ENCODE data around the gene PRKCH. TPM values are rescaled to one million over a fixed set of nuclear protein-coding genes. Genes with fewer than 3 reads are reported as not detected.

Gene PRKCH
- total RNA-seq, 3 donors from 2014 or later (not counting 1 experiment from before 2014, with no cell fraction given): 610 to 756 (median 618) TPM

GRCh38 chr14:61566537-61567225 is 245.3 kb downstream of the PRKCH start:
- Histone ChIP-seq H3K4me3 (ENCODE audit: low read length) (no peak overlapping the region), H3K27ac (ENCODE audit: low read length) (no peak overlapping the region), H3K4me1 (ENCODE audit: control insufficient read depth, insufficient read depth, low read length) (peaks cover 28% of the 10 kb centered on the region), H3K9me3 (ENCODE audit: control insufficient read depth, insufficient read depth, low read length) (no peaks in the 10 kb centered on the region), H3K36me3 (ENCODE audit: control insufficient read depth, insufficient read depth, low read length) (no peaks in the 10 kb centered on the region), H3K27me3 (ENCODE audit: control insufficient read depth, insufficient read depth, low read length) (peaks cover 3% of the 10 kb centered on the region)
- Mint-ChIP-seq H3K4me1 (peaks cover 33 to 40% of the 10 kb centered on the region in 2 donors), H3K4me3 (no peak overlapping the region), H3K9me3 (no peaks in the 10 kb centered on the region), H3K27ac (no peak overlapping the region), H3K36me3 (no peaks in the 10 kb centered on the region), H3K27me3 (ENCODE audit: low read depth in 2 of 2) (peaks cover 21 to 27% of the 10 kb centered on the region in 2 donors)
- intact Hi-C loops (cut with micrococcal nuclease): no loop called here
- WGBS (ENCODE audit: insufficient coverage): 100% methylated on average over 2 of the region's 2 CpGs
- TF ChIP-seq CTCF (IDR thresholded peaks at IDR 0.05): no peak
- ATAC-seq (no peak), DNase-seq (no peak)

GRCh38 chr14:61567838-61568571 is 246.6 kb downstream of the PRKCH start:
- H3K4me1 Mint-ChIP-seq: peaks cover 28 to 34% of the 10 kb centered on the region in 2 donors
- intact Hi-C loops (cut with micrococcal nuclease): no loop called here
- no peak for TF ChIP-seq CTCF (IDR thresholded peaks at IDR 0.05)
- peak overlapping the region in 1 of 2 donors; percentile 31 for H3K27ac Mint-ChIP-seq
- Histone ChIP-seq H3K27me3 (ENCODE audit: control insufficient read depth, insufficient read depth, low read length) (peaks cover 3% of the 10 kb centered on the region), H3K27ac (ENCODE audit: low read length) (peak overlapping the region; percentile 33), H3K9me3 (ENCODE audit: control insufficient read depth, insufficient read depth, low read length) (no peaks in the 10 kb centered on the region), H3K4me1 (ENCODE audit: control insufficient read depth, insufficient read depth, low read length) (peaks cover 23% of the 10 kb centered on the region), H3K4me3 (ENCODE audit: low read length) (peak overlapping the region; percentile 9), H3K36me3 (ENCODE audit: control insufficient read depth, insufficient read depth, low read length) (no peaks in the 10 kb centered on the region)
- no peak for DNase-seq
- peak overlapping the region; percentile 74 for H3K4me3 Mint-ChIP-seq
- H3K27me3 Mint-ChIP-seq (ENCODE audit: low read depth in 2 of 2): peaks cover 29 to 31% of the 10 kb centered on the region in 2 donors
- no peaks in the 10 kb centered on the region for H3K36me3 Mint-ChIP-seq
- no peak for ATAC-seq
- no peaks in the 10 kb centered on the region for H3K9me3 Mint-ChIP-seq
- 45% methylated on average over 13 of the region's 13 CpGs for WGBS (ENCODE audit: insufficient coverage)

- Mint-ChIP-seq H3K4me3 (peak overlapping the region; percentile 74), H3K4me1 (peaks cover 26 to 29% of the 10 kb centered on the region in 2 donors), H3K27ac (peak overlapping the region in 1 of 2 donors; percentile 31), H3K27me3 (ENCODE audit: low read depth in 2 of 2) (peaks cover 29 to 31% of the 10 kb centered on the region in 2 donors), H3K36me3 (no peaks in the 10 kb centered on the region), H3K9me3 (no peaks in the 10 kb centered on the region)
- no peak for TF ChIP-seq CTCF (IDR thresholded peaks at IDR 0.05)
- ATAC-seq (peak; percentile 74 to 76 (median 75)), DNase-seq (peak; percentile 28 to 73)
- peaks cover 23% of the 10 kb centered on the region for H3K4me1 ChIP-seq (ENCODE audit: control insufficient read depth, insufficient read depth, low read length)
- H3K9me3 ChIP-seq (ENCODE audit: control insufficient read depth, insufficient read depth, low read length): no peaks in the 10 kb centered on the region
- WGBS (ENCODE audit: insufficient coverage): 3% methylated on average over 34 of the region's 34 CpGs
- H3K4me3 ChIP-seq (ENCODE audit: low read length): peak overlapping the region; percentile 9
- no peaks in the 10 kb centered on the region for H3K36me3 ChIP-seq (ENCODE audit: control insufficient read depth, insufficient read depth, low read length)
- peak overlapping the region; percentile 33 for H3K27ac ChIP-seq (ENCODE audit: low read length)
- intact Hi-C loops (cut with micrococcal nuclease): no loop called here
- peaks cover 3% of the 10 kb centered on the region for H3K27me3 ChIP-seq (ENCODE audit: control insufficient read depth, insufficient read depth, low read length)
Measured at GRCh38 chr14:61568572-61569011, 247.2 kb downstream of the PRKCH start.

All from natural killer cell (primary cell).